H7 (cell line): ENCODE results near the gene ZNF532. TPM values are rescaled to one million over a fixed set of nuclear protein-coding genes. Genes with fewer than 3 reads are reported as not detected.

ENCODE experiments used
- DNase-seq: peaks from one replicate; pipeline ENCODE4 v3.0.0; 2012
- H3K27me3 ChIP-seq: 2 replicates; pipeline ENCODE4 v1.6.0; 2011; ENCODE audit warnings: mild to moderate bottlenecking, low read length; ENCODE audit not compliant: control insufficient read depth, insufficient read depth
- H3K36me3 ChIP-seq: replicated peaks from 2 replicates; pipeline ENCODE4 v1.5.1; 2011; ENCODE audit warnings: low read length; ENCODE audit not compliant: control insufficient read depth, insufficient read depth
- H3K4me3 ChIP-seq: 2 replicates; pipeline ENCODE4 v1.5.1; 2011; ENCODE audit warnings: low read depth, mild to moderate bottlenecking, control low read depth, low read length, moderate library complexity; ENCODE audit not compliant: insufficient read depth
- total RNA-seq: library from RNA; depleted of rRNA; stranded (reverse); fragments of >200 nt; shearing (Covaris generic); gene quantifications from 2 replicates; pipeline ENCODE4 v1.2.3, GENCODE V29; 2014

Gene ZNF532
- total RNA-seq, 1 experiment from 2014 or later: 71.6 TPM

DNA sequence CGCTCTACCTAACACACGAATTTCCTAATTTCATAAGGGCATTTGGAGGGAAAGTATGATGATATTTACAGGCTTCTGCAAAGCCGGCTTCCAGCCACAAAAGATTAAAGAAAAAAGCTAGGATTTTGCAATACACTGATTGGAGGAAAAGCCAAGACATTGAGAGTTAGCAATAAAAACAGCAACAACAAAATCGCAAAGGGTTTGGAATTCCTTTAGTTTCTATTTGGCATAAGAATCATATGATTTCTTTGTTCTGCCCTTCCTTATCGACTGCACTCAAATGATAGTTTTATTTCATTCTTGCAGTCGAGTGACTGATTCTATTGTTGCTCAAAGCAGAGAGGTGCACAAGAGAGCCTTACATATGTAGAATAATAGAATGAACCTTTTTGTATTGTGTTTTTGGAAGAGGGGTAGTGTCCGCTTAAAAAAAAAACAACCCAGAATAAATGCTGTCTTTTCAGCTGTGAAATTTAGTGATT lies 3.9 kb upstream of the ZNF532 start:
- Histone ChIP-seq H3K4me3 (no peak overlapping the region), H3K27me3 (no peaks in the 10 kb centered on the region), H3K36me3 (peaks cover 11% of the 10 kb centered on the region)
- no peak for DNase-seq

DNA sequence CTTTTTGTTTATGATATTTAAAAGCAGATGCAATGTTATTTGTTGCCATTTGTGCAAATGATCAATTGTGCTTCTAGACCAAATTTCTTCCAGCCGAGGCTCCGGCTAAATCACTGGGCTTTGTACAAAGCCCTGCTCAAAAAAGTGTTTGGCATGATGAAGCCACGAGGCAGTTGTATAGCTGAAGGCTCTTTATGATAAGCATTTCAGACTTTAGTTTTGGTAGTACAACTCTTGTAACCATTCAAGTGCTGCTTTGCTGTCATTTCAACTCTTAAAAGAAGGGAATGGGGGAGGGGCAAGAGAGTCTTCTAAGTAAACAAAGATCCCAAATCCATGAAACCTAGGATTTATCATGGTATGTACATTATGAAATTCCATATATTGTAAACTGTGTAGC lies 3.3 kb upstream of the ZNF532 start:
- peaks cover 15% of the 10 kb centered on the region for H3K36me3 ChIP-seq
- H3K27me3 ChIP-seq: no peaks in the 10 kb centered on the region
- no peak overlapping the region for H3K4me3 ChIP-seq
- DNase-seq: no peak

DNA sequence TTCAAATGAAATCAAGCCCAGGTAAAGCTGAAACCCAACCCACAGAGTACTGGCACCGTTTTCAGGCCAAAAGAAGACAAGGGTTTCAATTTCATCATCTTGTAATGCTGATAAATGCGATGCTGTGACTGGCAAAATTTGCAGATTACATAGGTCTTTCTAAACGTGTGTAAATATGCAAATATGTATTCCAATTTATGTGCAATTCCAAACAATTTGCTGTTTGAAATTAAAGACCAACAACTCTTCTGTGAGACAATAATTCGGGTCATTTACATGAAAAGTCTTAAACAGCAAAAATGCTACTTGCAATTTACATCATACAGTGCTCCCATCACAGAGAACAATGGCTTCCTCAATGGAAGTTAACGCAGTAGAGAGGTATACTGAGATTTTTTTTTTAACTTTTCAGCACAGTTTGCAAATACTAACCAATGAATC lies 2.8 kb upstream of the ZNF532 start:
- no peaks in the 10 kb centered on the region for H3K27me3 ChIP-seq
- H3K36me3 ChIP-seq: peaks cover 18% of the 10 kb centered on the region
- no peak for DNase-seq
- no peak overlapping the region for H3K4me3 ChIP-seq

DNA sequence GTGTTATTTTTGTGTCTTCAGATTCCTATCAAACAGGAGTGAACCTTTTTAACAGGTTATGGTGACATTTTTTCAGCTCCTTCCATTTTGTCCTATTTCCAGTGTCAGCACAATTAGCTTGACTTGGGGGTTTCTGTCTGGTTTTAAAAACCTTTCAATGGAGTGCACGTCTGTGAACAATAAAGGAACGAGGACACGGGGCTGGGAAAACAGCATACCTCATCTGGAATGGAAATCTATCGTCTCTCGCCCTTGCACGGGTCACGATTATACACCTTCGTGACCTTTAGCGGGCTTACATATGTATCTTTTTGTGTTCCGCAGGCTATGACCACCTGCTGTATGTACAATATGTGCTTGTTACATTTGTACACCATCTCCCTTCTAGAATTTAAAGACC lies 2.3 kb upstream of the ZNF532 start:
- no peaks in the 10 kb centered on the region for H3K27me3 ChIP-seq
- H3K36me3 ChIP-seq: peaks cover 23% of the 10 kb centered on the region
- DNase-seq: no peak
- H3K4me3 ChIP-seq: peak overlapping the region; percentile 66

DNA sequence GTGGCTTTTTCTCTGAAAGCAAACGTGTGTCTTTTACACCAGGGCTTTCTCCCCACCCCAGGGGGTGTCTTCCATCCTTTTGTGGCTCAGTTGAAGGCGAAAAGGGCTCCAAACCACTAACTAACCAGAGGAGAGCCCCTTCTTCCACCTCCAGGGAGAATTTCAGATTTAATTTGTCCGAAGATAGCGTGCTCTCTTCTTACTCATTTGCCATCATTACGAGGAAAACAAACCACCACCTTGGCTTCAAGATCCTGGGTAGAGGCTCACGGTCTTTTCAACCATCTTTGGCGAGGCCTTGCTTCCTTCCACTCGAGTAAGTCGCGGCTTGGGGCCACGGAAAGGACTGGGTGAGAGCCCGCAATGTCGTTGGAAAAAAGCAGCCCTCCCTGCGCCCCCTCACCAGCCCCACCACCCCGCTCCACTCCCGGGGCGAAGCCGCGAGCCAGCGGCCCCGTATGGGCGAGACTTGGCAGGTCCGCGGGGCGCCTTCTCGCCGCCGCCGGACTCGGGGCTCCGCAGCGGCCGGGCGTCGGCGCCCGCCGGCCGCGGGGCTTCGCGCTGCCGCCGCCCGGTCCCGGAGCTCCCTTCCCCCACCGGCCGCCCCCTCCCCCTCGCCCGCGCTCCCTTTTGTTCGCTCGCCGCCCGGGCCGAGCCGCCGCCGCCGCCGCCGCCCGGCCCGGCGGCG lies 1.7 kb upstream of the ZNF532 start:
- H3K27me3 ChIP-seq: no peaks in the 10 kb centered on the region
- H3K4me3 ChIP-seq: peak overlapping the region; percentile 66
- DNase-seq: peak; percentile 83
- H3K36me3 ChIP-seq: peaks cover 29% of the 10 kb centered on the region

DNA sequence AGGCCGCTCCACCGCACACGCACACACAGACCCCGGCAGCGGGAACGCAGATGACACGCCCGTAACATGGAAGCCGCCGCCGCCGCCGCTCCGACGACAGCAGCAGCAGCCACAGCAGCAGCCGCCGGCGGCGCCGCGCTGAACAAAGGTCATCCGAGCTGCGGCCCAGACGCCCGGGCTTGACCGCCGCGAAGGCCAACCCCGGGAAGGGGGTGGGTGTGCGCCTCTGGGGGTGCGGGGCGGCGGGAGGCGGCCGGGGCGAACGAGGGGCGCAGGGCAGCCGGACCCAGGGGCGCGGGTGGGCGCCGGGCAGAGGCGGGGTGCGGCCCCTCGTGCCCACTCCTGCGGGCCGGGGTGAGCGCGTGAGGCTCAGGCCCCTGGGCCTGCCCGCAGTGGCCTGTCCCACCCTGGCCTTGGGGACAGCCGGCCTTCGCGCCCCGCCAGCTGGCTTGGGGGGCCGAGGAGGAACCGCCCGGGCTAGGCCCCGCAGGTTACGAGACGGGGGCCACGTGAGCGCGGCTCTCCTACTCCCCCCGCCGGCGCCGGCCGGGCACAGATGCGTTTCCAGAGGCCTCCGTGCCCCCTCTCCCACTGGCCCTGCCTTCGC lies 1.0 kb upstream of the ZNF532 start:
- peak; percentile 83 for DNase-seq
- peak overlapping the region; percentile 54 for H3K4me3 ChIP-seq
- H3K36me3 ChIP-seq: peaks cover 36% of the 10 kb centered on the region
- H3K27me3 ChIP-seq: no peaks in the 10 kb centered on the region

DNA sequence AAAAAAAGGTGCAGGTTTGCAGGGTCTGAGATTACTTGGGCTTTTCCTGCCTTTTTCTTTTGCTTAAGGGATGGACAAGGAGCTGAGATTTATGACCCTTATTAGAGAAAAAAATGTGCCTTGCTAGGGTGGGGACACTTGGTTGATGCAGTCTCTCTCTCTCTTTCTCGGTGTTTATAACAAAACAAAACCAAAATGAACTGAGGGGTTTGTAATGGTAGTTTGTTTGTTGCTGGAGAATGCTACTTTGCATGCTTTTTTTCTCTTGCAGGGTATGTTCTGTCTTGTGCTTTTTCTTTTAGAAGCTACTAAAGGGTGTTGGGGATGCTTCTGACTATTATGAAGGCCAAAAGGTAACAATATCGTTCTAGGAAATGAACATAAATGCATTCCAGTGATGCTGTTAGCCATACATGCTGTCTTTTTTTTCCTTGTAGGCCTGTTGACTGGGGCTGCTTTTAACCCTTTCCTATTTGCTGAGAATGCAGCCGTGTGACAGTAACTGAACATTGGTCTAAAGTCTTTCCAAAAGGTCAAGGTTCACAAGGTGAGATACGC lies 435 bp downstream of the ZNF532 start:
- peaks cover 39% of the 10 kb centered on the region for H3K36me3 ChIP-seq

DNA sequence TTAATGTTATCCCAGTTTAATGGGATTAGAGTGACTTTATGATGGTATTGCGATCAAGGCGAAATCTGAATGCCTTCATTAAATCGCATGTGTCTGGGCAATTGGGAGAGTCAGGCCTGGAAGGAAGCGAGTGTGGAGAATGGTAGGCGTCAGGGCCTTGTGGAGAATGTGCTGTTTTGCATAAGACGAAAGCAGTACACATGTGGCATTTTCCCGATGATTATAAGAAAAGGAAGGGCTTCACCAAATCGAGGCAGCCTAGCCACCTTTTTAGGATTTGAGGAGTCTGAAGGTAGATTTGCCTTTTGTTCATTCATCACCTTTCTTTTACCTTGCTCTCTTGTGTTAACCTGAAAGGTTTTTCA lies 1.0 kb downstream of the ZNF532 start:
- H3K27me3 ChIP-seq: no peaks in the 10 kb centered on the region
- no peak for DNase-seq
- H3K4me3 ChIP-seq: no peak overlapping the region; the same call in 1 of the 2 replicates
- peaks cover 45% of the 10 kb centered on the region for H3K36me3 ChIP-seq

More for the DNA sequence above, 435 bp downstream of the ZNF532 start:
- Histone ChIP-seq H3K27me3 (no peaks in the 10 kb centered on the region), H3K4me3 (peak overlapping the region; percentile 54)
- DNase-seq: no peak

DNA sequence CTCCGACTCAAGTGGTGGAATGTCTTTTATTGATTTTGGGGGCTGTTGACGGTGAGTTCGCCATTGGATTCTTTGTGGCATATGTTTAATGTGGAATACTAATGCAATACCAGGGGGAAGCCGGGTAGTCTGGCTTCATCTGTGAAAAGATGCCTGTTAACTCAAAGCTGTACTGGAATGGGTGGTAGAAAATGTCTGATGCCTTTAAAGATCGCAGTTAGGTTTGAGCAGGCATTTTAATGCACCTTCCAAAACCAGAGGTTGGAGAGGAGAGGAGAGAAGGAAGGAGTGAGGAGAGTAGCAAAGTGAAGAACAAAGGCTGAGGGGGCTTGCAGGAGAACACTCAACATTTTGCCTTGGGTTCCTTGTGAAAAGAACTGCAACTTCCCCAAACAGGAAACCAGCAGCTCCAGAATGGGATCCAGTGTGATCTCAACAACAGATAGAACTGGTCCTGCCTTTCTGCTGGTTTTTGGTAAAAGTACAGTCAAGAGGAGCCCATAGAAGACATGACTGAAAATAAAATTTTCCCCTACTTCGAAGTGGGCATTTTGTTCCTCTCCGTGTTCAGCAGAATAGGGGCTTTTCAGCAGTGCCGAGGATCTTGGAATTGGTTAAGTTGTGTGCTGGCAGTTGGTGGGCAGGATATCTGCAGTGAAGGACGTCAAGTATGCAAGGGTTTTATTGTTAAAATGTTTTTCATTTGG lies 1.5 kb downstream of the ZNF532 start:
- H3K27me3 ChIP-seq: no peaks in the 10 kb centered on the region
- no peak for DNase-seq
- H3K4me3 ChIP-seq: peak overlapping the region; percentile 2; the same call in 1 of the 2 replicates
- H3K36me3 ChIP-seq: peaks cover 50% of the 10 kb centered on the region

DNA sequence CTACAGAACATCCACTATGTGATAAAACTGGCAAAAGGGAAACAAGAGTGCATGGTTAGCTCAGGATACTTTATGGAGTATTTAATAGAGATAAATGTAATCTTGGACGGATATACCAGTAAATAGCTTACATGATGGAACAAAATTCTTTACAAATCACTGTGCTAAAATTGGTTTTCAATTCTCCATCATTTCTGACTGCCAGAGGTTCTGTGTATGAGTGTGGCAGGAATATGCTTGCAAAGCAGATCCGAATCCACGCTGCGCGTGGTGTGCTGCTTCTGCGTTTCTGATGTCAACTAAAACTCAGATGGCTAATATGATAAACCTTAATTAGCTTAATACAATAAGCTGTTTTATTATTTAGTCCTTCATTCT lies 2.1 kb downstream of the ZNF532 start:
- H3K36me3 ChIP-seq: peaks cover 55% of the 10 kb centered on the region
- DNase-seq: no peak
- H3K4me3 ChIP-seq: no peak overlapping the region
- no peaks in the 10 kb centered on the region for H3K27me3 ChIP-seq

DNA sequence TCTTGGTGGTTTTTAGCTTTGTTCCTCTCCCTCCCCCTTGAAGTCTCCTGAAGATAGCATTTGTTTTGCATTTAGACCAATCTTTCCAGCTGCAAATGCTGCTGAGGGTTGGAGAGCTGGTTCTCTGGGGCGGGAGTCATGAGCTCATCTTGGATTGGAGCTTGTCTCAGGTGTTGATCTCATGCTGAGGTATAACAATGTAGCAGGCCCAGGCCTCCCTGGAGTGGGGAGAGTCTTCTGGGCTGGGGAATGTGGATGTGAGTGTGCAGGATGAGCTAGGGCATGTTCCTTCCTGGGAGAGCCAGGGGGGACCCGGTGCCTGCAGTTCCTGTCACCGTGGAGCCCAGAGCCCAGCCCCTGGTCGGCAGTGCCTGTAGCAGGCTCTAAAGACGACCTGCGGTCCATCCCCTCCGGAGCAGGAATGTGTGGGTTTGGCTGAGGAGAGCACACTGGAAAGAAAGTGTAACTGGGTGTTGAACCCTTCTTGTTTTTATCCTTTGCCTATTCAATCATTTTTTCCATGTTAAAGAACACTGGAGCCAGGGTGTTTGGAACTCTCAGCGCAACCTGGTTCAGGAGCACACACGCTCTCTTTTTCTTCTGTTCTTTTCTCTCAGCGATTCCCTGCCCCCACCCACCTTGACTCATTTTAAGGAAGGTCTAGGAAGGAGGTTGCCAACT lies 2.7 kb downstream of the ZNF532 start:
- DNase-seq: peak; percentile 88
- H3K27me3 ChIP-seq: no peaks in the 10 kb centered on the region
- peaks cover 58% of the 10 kb centered on the region for H3K36me3 ChIP-seq
- peak overlapping the region; percentile 7; the same call in 1 of the 2 replicates for H3K4me3 ChIP-seq

DNA sequence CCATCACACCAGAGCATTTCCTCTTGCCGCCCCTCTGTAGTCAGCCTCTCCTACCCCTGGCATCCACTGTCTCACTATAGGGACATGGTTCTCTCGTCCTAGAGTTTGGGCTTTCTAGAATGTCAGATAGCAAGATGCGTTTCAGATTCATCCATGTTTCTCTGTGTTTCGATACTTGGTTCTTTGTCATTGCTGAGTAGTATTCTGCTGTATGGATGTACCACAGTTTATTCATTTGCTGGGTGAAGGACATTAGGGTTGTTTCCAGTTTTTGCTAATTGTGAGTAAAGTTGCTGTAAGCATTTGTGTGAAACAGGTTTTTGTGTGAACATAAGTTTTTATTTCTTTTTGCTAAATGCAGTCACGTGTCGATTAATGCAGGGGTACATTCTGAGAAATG lies 3.8 kb downstream of the ZNF532 start:
- no peaks in the 10 kb centered on the region for H3K27me3 ChIP-seq
- DNase-seq: no peak
- H3K4me3 ChIP-seq: no peak overlapping the region
- peaks cover 59% of the 10 kb centered on the region for H3K36me3 ChIP-seq

DNA sequence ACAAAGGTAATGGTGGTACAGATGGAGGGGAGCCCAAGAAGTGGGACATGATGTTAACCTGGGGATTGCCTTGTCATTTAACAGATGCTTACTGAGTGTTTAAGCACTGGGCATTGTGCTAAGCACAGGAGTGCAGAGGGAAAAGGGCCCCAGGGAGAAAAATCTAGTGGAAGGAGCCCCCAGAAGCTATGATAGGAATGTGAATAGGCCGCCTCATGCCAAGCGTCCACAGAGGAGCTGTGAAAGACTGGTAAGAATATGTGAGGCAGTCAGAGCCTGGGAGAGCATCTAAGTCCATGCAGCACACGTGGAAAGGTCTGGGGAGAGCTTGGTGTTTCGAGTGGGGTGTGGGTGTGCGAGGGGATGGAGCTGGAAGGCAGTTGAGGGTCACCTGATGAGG lies 5.5 kb downstream of the ZNF532 start:
- no peak for DNase-seq
- H3K4me3 ChIP-seq: no peak overlapping the region
- H3K36me3 ChIP-seq: peaks cover 59% of the 10 kb centered on the region
- H3K27me3 ChIP-seq: no peaks in the 10 kb centered on the region

DNA sequence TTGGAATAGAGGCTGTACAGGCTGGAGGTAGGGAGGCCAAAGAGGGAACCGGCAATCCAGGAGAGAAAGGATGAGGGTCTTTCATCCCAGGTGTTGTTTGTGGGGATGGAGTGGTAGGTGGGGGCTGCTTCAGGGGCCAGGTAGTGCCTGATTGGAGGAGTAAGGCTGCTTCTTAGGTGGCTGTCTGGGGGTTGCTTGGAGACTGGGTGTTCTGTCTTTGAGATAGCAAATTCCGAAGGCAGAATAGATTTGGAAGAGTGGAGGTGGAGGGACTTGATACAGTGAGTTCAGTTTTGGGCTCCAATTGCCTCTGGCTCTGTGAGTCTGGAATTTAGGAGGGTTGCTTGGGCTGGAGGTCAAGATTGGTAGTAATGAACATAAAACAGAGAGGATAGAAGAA lies 5.9 kb downstream of the ZNF532 start:
- Histone ChIP-seq H3K36me3 (peaks cover 59% of the 10 kb centered on the region), H3K4me3 (no peak overlapping the region), H3K27me3 (no peaks in the 10 kb centered on the region)
- no peak for DNase-seq
